NOMO-1 (cell line): ENCODE data around the gene PRG2.

Experiments used
- DNase-seq, 2 experiments: peaks; one replicate each; lab custom pipeline; 2025; ENCODE audit not compliant: unreplicated experiment in 2 of 2; lab: John Stamatoyannopoulos, UW

The PRG2 gene

GRCh38 chr11:57397394-57397990 lies 7.0 kb upstream of the PRG2 start:
- peak; percentile 61 to 77 for DNase-seq

DNA sequence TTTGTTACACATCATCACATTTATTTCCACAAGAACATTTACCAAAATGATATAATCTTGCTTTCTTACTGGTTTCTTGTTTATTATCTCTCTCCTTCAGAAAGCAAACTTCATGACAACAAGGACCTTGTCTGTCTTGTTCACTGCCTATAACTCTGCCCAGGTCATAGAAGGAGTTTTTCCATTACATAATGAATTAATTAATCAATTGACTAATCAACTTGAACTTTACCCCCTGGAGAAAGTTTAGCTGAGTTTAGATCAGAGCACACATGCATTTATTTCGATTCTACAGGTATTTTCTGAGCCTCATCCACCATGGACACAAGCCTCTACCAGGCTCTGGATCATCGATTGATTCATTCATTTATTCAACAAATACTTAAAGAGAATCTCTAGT lies 6.3 kb upstream of the PRG2 start:
- no peak for DNase-seq

DNA sequence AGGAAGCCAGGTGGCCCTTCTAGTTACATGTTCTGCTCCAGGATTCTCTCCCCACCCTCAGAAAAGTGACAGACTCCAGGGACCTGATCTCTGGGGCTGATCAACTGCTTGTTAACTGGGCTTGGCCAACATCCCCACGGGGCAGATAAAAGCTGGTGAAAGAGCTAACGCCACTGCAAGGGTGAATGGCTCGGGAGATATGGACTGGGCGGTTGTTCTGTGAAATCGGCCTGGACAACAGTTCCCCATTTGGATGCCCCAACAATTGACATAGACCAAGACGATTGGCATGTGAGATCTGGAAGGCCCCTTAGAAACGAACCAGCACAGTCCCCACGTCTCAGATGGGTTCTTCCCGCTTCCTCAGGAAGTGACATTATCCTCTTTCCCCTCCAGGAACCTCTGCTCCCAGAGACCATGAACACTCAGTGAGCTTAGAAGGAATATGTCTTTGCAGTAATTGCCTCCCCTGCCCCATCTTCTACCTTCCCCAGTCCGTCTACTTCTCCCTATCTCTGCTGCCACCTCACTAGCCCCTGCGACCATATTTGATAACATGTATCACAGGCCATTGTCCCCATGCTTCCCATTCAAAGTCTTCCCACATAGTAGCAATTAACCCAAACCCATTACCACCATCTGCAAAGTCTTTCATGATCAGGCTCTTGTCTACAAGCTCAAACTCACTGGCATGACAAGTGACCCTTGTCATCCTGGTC lies 5.6 kb upstream of the PRG2 start:
- DNase-seq, result no peak

GRCh38 chr11:57394203-57394965 lies 3.9 kb upstream of the PRG2 start:
- no peak for DNase-seq

GRCh38 chr11:57392763-57393105 lies 2.3 kb upstream of the PRG2 start:
- no peak for DNase-seq

- DNase-seq, result no peak
These were observed 1.8 kb upstream of the PRG2 start for GRCh38 chr11:57392066-57392762.

- DNase-seq, result no peak
These were observed 1.1 kb upstream of the PRG2 start for GRCh38 chr11:57391539-57391938.

GRCh38 chr11:57391111-57391510 lies 661 bp upstream of the PRG2 start:
- no peak for DNase-seq

DNA sequence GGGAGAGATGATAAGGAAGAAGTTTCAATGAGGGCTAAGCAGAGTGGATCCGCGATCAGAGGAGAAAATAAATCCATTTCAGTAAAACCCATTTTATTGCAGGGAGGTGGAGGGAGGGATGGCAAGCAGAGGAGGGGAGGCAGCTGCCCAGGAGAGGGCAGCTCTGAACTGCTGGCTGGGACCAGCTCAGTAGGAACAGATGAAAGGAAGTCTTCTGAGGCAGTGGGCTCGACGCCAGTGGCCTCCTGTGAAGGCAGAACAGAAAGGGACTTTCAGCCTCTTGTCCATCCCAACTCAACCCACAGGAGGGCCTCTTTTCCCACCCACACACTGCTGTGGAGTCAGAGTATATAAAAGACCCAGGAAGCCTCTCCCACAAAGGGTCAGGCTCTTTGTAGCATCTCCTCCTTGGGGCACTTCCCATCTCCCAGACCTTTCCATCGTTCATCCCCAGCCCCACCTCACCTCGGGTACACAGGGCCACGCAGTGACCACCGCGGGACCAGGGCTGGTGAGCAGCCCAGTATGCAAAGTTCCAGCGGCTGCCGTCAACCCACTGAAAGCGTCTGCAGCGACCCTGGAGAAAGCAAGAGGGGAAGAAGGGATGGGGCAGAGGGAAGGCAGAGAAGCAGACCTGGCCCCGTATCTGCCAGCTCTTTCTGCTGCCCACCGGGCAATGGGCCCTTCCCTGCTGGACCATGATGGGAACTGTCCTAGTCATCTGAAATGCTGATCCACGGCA lies 3.0 kb downstream of the PRG2 start:
- no peak for DNase-seq

GRCh38 chr11:57386178-57386940 lies 4.1 kb downstream of the PRG2 start:
- no peak for DNase-seq

DNA sequence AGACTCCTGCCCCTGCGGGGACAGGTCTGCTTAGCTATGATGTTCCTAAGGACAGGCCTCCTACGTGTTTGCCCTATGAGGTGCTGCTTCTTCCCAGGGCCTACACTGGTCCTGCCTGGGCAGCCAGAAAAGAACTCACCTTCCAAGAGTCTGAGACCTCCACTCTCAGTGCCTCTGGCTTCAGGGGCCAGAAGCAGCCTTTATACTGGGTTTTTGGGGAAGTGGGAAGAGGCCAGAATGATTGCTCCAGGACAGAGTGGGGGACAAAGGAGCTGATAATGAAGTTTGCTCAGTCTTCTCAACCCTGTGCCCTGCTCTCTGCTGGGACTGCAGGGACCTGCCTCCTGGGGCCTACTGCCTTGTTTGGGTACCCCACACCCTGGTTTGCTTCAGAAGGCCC lies 9.5 kb downstream of the PRG2 start, which contains the start of gene PRG3:
Gene PRG3, minus strand, starts transcription at position 176 of the 400 bp plus-strand sequence. CDS start 442 bp downstream, outside the sequence.
- DNase-seq, result no peak

DNA sequence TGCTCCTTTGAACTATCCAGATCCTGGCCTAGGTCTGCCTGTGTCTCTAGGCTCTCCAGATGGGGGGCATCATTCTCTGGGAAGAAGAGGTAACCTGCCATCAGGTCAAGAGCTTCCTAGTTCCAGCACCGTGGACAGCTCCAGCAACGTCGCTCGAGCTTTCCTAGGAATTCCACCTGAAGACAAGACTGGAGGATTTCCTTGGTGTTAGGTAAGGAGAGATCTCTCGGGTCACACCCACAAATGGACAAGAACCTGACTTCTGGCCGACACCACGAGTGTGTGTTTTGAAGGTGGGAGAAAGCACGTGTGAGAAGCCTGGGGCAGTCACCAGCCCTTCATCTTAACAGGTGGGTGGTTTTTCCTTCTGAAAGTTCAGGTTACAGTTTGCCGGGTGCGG lies 10.7 kb downstream of the PRG2 start:
- no peak for DNase-seq

DNA sequence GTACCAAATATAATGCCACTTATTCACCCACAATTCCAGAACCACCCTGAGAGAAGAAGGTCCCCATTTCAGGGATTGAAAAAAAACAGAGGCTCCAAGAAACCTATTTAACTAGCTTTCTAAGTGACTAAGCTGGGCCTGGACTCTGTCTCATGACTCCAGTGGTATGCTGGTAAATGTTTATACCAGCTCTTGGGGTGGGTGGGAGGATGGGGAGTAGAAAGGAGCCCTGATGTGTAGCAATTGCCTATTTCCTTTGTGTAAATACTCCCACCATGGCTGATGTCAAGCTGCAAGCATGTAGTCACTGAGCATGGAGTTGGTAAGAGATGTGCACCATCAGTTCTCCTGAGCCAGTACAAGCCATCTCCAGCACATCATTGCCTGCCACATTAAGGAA lies 12.3 kb downstream of the PRG2 start:
- DNase-seq, result no peak

DNA sequence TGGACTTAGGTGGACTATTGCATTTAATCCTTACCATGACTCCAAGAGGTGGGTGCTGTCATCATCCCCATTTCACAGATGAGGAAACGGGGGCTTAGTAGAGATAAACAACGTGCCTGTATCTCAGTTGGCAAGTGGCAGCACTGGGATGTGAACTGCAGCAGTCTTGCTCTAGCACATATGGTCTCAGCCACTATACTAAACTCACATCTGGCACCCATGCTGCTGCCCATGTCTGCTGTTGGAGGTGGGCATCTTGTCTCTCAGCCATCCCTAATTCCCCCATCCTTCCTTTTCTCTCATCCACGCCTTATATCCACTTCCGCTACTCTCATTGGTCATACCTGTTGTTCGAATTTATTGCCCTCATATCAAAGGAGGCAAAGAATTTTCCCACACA lies 13.3 kb downstream of the PRG2 start:
- no peak for DNase-seq

DNA sequence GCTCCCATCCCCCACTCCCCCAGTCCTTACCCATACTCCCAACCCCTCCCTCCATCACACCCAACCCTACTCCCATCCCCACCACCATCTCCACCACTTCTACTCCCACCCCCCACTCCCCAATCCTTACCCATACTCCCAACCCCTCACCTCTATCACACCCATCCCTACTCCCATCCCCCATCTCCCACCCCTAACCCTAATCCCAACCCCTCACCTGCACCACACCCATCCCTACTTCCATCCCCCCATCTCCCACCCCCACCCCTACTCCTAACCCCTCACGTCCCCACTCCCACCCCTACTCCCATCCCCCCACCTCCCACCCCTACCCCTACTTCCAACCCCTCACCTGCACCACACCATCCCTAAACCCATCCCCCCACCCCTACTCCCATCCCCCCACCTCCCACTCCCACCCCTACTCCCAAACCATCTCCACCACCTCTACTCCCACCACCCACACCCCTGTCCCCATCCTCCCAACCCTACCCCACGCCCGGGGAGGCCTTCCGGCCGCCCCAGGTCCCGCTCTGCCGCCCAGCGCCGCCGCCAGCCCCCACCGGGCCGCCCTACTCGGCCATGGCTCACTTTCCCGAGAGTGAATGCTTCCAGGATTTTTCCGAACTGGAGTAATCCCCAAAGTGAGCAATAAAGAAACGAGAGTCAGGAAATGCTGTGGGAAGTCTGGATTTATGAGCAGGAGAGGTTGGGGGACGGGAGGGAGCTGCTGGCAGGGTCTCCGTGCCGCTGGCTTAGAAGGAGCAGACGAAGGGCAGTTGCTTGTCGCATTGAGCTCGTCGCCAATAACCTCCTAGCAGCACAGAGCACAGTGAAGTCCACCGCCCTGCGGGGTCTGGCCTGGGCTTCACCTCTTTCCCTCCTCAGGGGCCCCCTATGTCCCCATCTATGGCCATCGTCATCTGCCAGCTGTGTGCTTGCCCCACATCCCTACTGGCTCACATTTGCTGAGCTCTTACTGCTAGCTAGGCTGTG lies 14.1 kb downstream of the PRG2 start:
- DNase-seq, result no peak

GRCh38 chr11:57375490-57375889 lies 15.0 kb downstream of the PRG2 start:
- no peak for DNase-seq

DNA sequence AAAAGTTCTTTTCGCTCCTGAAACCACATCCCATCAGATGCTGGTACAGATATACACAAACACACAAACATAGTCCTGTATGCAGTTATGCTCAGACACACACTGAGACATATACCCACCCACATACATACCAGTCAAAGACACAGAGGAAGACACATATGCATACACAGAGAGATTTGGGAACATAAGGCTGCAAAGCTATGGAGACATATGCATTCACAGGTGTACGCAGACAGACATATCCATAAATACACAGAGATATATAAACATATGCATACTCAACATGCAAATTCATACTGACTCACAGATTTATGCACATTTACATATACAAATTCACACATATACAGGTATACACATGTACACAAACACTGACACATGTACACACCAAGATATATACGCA lies 15.5 kb downstream of the PRG2 start:
- DNase-seq, result no peak

GRCh38 chr11:57373146-57373545 lies 17.3 kb downstream of the PRG2 start:
- DNase-seq, result no peak

- DNase-seq, result no peak
These were observed 19.5 kb downstream of the PRG2 start for GRCh38 chr11:57370941-57371340.
